ENCODE measurements around the gene SH3YL1.

GRCh38 chr2:268323-268722 lies 4.5 kb upstream of the SH3YL1 start:
- TF ChIP-seq, protein P1, sequence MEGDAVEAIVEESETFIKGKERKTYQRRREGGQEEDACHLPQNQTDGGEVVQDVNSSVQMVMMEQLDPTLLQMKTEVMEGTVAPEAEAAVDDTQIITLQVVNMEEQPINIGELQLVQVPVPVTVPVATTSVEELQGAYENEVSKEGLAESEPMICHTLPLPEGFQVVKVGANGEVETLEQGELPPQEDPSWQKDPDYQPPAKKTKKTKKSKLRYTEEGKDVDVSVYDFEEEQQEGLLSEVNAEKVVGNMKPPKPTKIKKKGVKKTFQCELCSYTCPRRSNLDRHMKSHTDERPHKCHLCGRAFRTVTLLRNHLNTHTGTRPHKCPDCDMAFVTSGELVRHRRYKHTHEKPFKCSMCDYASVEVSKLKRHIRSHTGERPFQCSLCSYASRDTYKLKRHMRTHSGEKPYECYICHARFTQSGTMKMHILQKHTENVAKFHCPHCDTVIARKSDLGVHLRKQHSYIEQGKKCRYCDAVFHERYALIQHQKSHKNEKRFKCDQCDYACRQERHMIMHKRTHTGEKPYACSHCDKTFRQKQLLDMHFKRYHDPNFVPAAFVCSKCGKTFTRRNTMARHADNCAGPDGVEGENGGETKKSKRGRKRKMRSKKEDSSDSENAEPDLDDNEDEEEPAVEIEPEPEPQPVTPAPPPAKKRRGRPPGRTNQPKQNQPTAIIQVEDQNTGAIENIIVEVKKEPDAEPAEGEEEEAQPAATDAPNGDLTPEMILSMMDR (IDR thresholded peaks at IDR 0.05; ENCODE audit: borderline replicate concordance, extremely low read depth, low read length, poor library complexity, severe bottlenecking): no peak
- TF ChIP-seq EZH2 (IDR thresholded peaks at IDR 0.05; ENCODE audit: borderline replicate concordance, low read depth, low read length, severe bottlenecking): no peak
